K562 (cell line): Measurements from ENCODE around the gene DENR. TPM values are rescaled to one million over a fixed set of nuclear protein-coding genes. Genes with fewer than 3 reads are reported as not detected.

ENCODE experiments used
- ERF ChIP-seq: fragments of 450-650 bp; formaldehyde crosslinking; IDR thresholded peaks from 2 replicates; pipeline ENCODE4 v1.4.0; 2020; ENCODE audit warnings: mild to moderate bottlenecking, mixed read lengths
- ETV1 ChIP-seq: fragments of 450-650 bp; conservative IDR thresholded peaks from 2 replicates; pipeline ENCODE4 v1.6.1; 2016; ENCODE audit warnings: missing genetic modification characterization, control low read depth, low read depth, missing compliant biosample characterization
- FOXK2 ChIP-seq, 2 experiments: fragments of 450-650 bp; IDR thresholded peaks in 1 of 2; conservative IDR thresholded peaks in 1 of 2; 2 replicates each; pipeline ENCODE4 v1.6.1; 2016; ENCODE audit warnings: low read depth in 2 of 2, mild to moderate bottlenecking in 1 of 2
- MEIS2 ChIP-seq: fragments of 450-650 bp; IDR thresholded peaks from 2 replicates; pipeline ENCODE4 v1.6.1; 2014; ENCODE audit warnings: mild to moderate bottlenecking; ENCODE audit not compliant: partially characterized antibody
- NELFE ChIP-seq: IDR thresholded peaks from 2 replicates; pipeline ENCODE4 v1.6.1; 2011; ENCODE audit warnings: mild to moderate bottlenecking; ENCODE audit not compliant: insufficient read depth, insufficient read length
- NR2C1 ChIP-seq, 2 experiments: fragments of 450-650 bp; IDR thresholded peaks; 2 replicates each; pipeline ENCODE4 v1.6.1; 2017; ENCODE audit warnings: mild to moderate bottlenecking in 2 of 2, antibody characterized with exemption in 1 of 2, inconsistent platforms in 1 of 2, missing compliant biosample characterization in 1 of 2, missing genetic modification characterization in 1 of 2
- SIN3A ChIP-seq, 2 experiments: fragments of 150-350 bp in 1 of 2; IDR thresholded peaks; 2 replicates each; pipeline ENCODE4 v1.6.1; 2011 to 2016; ENCODE audit warnings: borderline replicate concordance in 2 of 2, low read depth in 2 of 2, low read length in 2 of 2, mild to moderate bottlenecking in 2 of 2, moderate library complexity in 2 of 2; ENCODE audit not compliant: control insufficient read depth in 1 of 2
- SMAD3 ChIP-seq: fragments of 450-650 bp; formaldehyde crosslinking; conservative IDR thresholded peaks from 2 replicates; pipeline ENCODE4 v1.4.0; 2020; ENCODE audit warnings: mild to moderate bottlenecking
- SMARCA4 ChIP-seq: fragments of 450-650 bp; IDR thresholded peaks from 2 replicates; pipeline ENCODE4 v1.6.1; 2016
- SPI1 ChIP-seq: IDR thresholded peaks from 2 replicates; pipeline ENCODE4 v1.6.1; 2011; ENCODE audit warnings: low read depth, low read length, control low read depth, borderline replicate concordance
- SRSF3 ChIP-seq: fragments of 200-400 bp; formaldehyde crosslinking; IDR thresholded peaks from 2 replicates; pipeline ENCODE4 v1.6.1; 2016; ENCODE audit warnings: mild to moderate bottlenecking, low read length, moderate library complexity; ENCODE audit not compliant: insufficient read depth
- STAT5A ChIP-seq: IDR thresholded peaks from 2 replicates; pipeline ENCODE4 v1.6.1; 2012; ENCODE audit warnings: low read length, inconsistent platforms, borderline replicate concordance
- TRIM24 ChIP-seq, 2 experiments: fragments of 450-650 bp; IDR thresholded peaks; 2 replicates each; pipeline ENCODE4 v1.6.1; 2016
- ZKSCAN1 ChIP-seq: fragments of 150-350 bp; IDR thresholded peaks from 2 replicates; pipeline ENCODE4 v1.6.1; 2016; ENCODE audit warnings: low read depth, low read length
- polyA plus RNA-seq, 8 experiments: library from polyadenylated mRNA; depleted of rRNA in 4 of 8; stranded (reverse) in 5 of 8; unstranded in 3 of 8; fragments of >200 nt; fragmentation: Nextera tagmentation in 2 of 8; fragmentation: Illumina TruSeq in 1 of 8; extraction: Ambion mirVana in 2 of 8; extraction: Trizol in 1 of 8; gene quantifications; 2 replicates each; pipeline versions ENCODE4 v1.2.1 to v1.2.3, GENCODE V29; 2011 to 2014; ENCODE audit warnings: inconsistent platforms in 1 of 8, missing spikeins in 1 of 8
- total RNA-seq, 7 experiments: library from RNA; depleted of rRNA in 6 of 7; stranded (reverse); fragments of >200 nt in 6 of 7; fragmentation: Illumina TruSeq in 2 of 7; extraction: Trizol in 2 of 7; gene quantifications; 2 replicates each; pipeline versions ENCODE4 v1.2.1 to v1.2.3, GENCODE V29; 2011 to 2021; ENCODE audit warnings: low replicate concordance in 1 of 7
- TF ChIP-seq, protein P1 (sequence below): fragments of 250-450 bp; sonication (Bioruptor Pico); IDR thresholded peaks from 2 replicates; pipeline ENCODE4 v1.8.0; 2021; ENCODE audit warnings: moderate library complexity, mild to moderate bottlenecking, inconsistent platforms
- TF ChIP-seq, protein P2 (sequence below): sonication (generic); formaldehyde crosslinking; IDR thresholded peaks from 2 replicates; pipeline ENCODE4 v1.8.0; 2022; ENCODE audit warnings: missing genetic modification reagents, mild to moderate bottlenecking, borderline replicate concordance
- TF ChIP-seq, protein P3 (sequence below): fragments of 250-450 bp; sonication (Bioruptor Pico); IDR thresholded peaks from 2 replicates; pipeline ENCODE4 v1.4.0; 2020

Gene DENR
- total and polyA plus RNA-seq, 9 of the 15 experiments (the other 6 are each of a cell fraction or from before 2014, with no cell fraction given) = 32.5 to 77.4 (median 54.7) TPM

DNA sequence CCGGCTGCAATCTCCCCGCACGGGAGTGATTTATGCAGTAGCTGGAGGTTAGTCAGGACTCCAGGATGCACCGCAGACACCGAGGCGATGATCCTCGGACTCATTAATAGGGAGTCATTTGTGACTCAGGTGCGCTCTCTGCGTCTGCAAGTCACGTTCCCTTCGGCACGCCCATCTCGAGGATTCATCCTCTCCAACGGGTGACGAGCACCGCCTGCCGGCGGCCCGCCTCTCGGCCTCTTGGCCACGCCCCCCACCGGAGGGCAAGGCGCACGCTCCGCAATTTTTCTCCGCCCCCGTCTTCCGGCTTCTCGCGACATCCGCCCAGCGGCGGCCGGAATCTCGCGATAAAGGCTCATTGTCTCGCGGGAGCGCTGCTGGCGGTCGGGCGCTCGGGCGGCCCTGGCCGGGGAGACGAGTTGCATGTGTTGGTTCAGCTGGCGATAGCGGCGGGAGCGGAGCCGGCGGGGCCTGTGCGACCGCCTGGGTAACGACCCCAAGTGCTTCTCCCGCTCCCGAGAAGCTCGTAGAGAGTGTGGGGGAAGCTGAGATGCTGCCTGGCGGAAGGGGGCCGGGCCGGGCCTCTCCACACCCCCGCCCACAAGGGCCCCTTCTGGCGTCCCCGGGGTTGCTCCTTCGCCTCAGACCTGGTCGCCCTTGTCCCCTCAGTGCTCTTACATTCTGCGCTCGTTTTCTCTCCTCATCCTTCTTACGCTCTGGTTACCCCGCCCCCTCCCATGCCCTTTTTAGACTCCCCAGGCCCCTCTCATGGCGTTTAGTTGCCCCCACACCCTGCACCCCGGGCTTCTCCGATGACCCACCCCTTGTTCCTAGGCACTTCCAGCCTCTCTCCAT lies at the start of gene DENR (continued):
- TF ChIP-seq, protein P1, sequence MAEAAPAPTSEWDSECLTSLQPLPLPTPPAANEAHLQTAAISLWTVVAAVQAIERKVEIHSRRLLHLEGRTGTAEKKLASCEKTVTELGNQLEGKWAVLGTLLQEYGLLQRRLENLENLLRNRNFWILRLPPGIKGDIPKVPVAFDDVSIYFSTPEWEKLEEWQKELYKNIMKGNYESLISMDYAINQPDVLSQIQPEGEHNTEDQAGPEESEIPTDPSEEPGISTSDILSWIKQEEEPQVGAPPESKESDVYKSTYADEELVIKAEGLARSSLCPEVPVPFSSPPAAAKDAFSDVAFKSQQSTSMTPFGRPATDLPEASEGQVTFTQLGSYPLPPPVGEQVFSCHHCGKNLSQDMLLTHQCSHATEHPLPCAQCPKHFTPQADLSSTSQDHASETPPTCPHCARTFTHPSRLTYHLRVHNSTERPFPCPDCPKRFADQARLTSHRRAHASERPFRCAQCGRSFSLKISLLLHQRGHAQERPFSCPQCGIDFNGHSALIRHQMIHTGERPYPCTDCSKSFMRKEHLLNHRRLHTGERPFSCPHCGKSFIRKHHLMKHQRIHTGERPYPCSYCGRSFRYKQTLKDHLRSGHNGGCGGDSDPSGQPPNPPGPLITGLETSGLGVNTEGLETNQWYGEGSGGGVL (CRISPR knock-in tag) = no peak
- TF ChIP-seq ZKSCAN1 (no peak), SMAD3 (no peak), ETV1 (tag) (peak; percentile 73; the same call in 1 of the 2 replicates), NELFE (no peak), NR2C1 (IDR thresholded peaks at IDR 0.05) (no peak), NR2C1 (tag; IDR thresholded peaks at IDR 0.05) (no peak), SIN3A (IDR thresholded peaks at IDR 0.05; ENCODE audit: borderline replicate concordance in 2 of 2, control insufficient read depth in 1 of 2, low read depth in 2 of 2, low read length in 2 of 2) (peak; percentile 91 to 99; a peak in 3 of 4 replicates), ERF (CRISPR knock-in tag) (0 out of 2 replicates have a peak, but pooled peaks have one; percentile 8), STAT5A (no peak; the same call in 1 of the 2 replicates), SPI1 (no peak), TRIM24 (IDR thresholded peaks at IDR 0.05) (peak in 1 of 2 experiments; percentile 33; a peak in 1 of 4 replicates), MEIS2 (peak; percentile 76), SMARCA4 (0 out of 2 replicates have a peak, but pooled peaks have one; percentile 27), SRSF3 (peak; percentile 87; the same call in 1 of the 2 replicates), FOXK2 (conservative IDR thresholded peaks at IDR 0.05 in 1 of 2, IDR thresholded peaks at IDR 0.05 in 1 of 2; ENCODE audit: low read depth in 2 of 2) (0 out of 4 replicates have a peak, but pooled peaks of 1 of the 2 experiments have one; percentile 41)
- TF ChIP-seq, protein P2, sequence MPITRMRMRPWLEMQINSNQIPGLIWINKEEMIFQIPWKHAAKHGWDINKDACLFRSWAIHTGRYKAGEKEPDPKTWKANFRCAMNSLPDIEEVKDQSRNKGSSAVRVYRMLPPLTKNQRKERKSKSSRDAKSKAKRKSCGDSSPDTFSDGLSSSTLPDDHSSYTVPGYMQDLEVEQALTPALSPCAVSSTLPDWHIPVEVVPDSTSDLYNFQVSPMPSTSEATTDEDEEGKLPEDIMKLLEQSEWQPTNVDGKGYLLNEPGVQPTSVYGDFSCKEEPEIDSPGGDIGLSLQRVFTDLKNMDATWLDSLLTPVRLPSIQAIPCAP (CRISPR knock-in tag) = no peak
- TF ChIP-seq, protein P3, sequence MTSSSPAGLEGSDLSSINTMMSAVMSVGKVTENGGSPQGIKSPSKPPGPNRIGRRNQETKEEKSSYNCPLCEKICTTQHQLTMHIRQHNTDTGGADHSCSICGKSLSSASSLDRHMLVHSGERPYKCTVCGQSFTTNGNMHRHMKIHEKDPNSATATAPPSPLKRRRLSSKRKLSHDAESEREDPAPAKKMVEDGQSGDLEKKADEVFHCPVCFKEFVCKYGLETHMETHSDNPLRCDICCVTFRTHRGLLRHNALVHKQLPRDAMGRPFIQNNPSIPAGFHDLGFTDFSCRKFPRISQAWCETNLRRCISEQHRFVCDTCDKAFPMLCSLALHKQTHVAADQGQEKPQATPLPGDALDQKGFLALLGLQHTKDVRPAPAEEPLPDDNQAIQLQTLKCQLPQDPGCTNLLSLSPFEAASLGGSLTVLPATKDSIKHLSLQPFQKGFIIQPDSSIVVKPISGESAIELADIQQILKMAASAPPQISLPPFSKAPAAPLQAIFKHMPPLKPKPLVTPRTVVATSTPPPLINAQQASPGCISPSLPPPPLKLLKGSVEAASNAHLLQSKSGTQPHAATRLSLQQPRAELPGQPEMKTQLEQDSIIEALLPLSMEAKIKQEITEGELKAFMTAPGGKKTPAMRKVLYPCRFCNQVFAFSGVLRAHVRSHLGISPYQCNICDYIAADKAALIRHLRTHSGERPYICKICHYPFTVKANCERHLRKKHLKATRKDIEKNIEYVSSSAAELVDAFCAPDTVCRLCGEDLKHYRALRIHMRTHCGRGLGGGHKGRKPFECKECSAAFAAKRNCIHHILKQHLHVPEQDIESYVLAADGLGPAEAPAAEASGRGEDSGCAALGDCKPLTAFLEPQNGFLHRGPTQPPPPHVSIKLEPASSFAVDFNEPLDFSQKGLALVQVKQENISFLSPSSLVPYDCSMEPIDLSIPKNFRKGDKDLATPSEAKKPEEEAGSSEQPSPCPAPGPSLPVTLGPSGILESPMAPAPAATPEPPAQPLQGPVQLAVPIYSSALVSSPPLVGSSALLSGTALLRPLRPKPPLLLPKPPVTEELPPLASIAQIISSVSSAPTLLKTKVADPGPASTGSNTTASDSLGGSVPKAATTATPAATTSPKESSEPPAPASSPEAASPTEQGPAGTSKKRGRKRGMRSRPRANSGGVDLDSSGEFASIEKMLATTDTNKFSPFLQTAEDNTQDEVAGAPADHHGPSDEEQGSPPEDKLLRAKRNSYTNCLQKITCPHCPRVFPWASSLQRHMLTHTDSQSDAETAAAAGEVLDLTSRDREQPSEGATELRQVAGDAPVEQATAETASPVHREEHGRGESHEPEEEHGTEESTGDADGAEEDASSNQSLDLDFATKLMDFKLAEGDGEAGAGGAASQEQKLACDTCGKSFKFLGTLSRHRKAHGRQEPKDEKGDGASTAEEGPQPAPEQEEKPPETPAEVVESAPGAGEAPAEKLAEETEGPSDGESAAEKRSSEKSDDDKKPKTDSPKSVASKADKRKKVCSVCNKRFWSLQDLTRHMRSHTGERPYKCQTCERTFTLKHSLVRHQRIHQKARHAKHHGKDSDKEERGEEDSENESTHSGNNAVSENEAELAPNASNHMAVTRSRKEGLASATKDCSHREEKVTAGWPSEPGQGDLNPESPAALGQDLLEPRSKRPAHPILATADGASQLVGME = 0 out of 2 replicates have a peak, but pooled peaks have one; percentile 43
